CD4-positive, alpha-beta T cell treated with Interleukin-2 at 100 ng/mL for 4 hours (primary cell): Measurements from ENCODE around the gene MAP4.
"Not testable (repeated sequence)": the region's sequence is repeated elsewhere in the genome, so short reads cannot be mapped to it uniquely, and the experiment has no call there.

Experiments used
- DNase-seq: peaks from one replicate; pipeline ENCODE4 v3.0.0-alpha.2; 2020; ENCODE audit warnings: low spot score

MAP4 gene, protein sequence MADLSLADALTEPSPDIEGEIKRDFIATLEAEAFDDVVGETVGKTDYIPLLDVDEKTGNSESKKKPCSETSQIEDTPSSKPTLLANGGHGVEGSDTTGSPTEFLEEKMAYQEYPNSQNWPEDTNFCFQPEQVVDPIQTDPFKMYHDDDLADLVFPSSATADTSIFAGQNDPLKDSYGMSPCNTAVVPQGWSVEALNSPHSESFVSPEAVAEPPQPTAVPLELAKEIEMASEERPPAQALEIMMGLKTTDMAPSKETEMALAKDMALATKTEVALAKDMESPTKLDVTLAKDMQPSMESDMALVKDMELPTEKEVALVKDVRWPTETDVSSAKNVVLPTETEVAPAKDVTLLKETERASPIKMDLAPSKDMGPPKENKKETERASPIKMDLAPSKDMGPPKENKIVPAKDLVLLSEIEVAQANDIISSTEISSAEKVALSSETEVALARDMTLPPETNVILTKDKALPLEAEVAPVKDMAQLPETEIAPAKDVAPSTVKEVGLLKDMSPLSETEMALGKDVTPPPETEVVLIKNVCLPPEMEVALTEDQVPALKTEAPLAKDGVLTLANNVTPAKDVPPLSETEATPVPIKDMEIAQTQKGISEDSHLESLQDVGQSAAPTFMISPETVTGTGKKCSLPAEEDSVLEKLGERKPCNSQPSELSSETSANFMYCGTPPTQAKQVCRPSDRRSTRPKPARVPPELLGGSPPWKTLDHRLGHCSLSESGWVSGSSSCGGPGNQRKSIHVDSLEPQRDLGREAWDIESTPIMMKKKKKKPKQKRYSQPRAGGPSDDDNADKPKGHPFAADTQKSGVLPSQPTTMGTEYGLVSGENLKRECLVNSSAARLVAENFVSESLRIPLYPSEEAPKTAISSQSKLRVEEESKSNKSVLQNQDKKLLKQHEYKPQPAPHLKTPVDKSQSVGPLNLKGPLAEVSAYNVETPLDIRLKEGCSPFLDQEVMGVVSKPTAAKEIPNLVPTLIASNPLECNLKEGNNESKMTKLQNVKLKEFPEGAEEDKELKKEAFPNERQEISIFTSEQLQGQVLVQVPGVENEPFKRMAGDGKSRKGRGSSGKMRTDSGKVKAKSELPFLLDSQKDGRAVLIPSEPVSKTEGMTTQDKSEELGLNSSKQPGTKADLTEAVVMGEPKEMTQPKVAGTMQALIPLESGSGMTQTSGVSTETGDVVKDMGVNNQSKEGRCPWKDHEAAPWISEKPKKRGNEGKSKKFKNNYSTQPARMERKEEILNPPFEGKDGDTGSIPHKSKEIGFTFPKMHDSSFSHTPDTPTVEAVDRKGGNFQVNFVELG (N-terminal part only)

DNA sequence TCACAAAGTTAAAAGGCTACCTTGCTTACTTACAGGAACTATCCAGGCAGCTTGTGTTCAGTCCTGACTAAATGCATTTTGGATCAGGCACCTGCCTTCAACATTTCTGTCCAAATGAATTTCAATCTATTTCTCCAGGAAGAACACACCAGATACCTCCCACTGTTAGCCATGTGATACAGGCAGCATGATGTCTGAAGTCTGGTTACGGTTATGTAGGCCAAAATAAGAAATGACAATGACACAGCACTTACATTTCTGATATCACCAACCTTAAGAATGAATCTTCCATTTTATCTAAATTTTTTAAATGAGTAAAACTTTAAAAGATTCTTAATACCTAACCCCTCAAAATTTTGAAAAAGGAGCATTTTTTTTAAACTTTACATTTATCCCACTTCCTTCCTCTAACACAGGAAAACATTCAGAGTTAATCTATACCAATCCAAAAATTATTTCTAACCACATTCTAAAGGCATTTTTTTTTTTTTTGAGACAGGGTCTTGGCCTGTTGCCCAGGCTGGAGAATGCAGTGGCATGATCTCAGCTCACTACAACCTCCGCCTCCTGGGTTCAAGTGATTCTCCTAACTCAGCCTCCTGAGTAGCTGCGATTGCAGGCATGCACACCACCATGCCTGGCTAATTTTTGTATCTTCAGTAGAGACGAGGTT, at the start of gene MAP4:
MAP4 (minus strand) TSS at position 116 of the 673 bp plus-strand sequence. CDS start 17,556 bp downstream, outside the sequence.
- DNase-seq, result no peak

DNA sequence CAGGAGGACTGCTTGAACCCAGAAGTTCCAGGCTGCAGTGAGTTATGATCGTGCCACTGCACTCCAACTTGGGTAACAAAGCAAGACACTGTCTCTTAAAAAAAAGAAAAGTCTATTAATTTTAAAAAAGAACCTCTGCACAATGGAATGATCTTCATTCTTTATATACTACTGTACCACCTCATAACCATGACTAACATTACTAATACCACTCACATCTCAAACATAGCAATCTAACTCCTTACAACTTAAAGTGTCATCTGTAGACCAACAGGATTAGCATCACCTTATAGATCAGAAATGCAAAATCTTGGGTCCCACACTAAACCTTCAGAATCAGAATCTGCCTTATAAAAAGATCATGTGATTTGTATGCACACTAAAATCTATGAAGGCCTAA, 48.8 kb upstream of the MAP4 start:
- no peak for DNase-seq

DNA sequence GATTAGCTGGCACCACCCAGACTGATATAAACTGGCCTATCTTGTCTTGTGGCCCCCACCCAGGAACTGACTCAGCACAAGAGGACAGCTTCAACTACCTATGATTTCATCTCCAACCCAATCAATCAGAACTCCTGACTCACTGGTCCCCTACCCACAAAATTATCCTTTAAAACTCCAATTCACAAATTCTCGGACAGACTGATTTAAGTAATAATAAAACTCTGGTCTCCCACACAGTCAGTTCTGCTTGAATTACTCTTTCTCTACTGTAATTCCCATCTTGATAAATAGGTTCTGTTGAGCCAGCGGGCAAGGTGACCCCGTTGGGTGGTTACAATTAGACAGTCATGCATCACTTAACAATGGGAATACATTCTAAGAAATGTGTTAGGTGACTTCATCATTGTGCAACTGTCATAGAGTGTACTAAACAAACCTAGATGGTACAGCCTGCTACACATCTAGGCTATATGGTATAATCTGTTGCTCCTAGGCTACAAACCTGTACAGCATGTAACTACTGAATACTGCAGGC, 48.1 kb upstream of the MAP4 start:
- no peak for DNase-seq

DNA sequence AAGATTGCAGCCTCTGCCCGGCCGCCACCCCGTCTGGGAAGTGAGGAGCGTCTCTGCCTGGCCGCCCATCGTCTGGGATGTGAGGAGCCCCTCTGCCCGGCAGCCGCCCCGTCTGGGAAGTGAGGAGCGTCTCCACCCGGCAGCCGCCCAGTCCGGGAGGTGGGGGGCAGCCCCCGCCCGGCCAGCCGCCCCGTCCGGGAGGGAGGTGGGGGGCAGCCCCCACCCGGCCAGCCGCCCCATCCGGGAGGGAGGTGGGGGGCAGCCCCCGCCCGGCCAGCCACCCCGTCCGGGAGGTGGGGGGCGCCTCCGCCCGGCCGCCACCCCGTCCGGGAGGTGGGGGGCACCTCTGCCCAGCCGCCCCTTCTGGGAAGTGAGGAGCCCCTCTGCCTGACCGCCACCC, 45.4 kb upstream of the MAP4 start:
- DNase-seq, result not testable (repeated sequence)

DNA sequence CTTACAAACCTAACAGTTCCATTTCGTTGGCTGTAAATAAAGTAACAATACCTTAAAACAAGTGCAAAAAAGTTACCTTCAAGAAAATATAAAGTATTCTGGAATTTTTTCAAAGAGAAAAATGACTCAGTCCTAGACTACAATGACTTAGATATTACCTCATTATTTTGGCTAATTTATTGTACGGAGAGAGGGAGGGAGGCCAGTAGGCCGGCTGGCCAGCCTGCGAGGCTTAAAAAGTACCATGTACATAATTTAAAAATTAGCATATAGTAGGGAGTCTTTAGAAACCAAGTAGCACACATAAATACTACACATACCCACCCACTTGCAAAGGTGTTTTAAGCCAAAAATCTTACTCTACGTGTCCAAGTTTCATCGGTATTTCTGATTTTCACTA, 41.9 kb upstream of the MAP4 start:
- DNase-seq, result no peak

DNA sequence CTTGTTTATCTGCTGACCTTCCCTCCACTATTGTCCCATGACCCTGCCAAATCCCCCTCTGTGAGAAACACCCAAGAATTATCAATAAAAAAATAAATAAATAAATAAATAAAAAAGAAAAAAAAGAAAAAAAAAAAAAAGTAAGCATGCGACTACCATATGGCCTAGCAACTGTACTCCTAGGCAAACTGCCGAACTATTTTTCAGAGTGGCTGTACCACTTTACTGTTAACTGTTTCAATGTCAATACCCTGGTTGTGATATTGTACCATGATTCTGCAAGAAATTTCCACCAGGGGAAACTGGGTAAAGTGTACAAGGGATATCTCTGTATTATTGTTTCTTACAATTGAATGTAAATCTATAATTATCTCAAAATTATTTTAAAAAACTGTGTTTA, 41.3 kb upstream of the MAP4 start:
- DNase-seq, result no peak

DNA sequence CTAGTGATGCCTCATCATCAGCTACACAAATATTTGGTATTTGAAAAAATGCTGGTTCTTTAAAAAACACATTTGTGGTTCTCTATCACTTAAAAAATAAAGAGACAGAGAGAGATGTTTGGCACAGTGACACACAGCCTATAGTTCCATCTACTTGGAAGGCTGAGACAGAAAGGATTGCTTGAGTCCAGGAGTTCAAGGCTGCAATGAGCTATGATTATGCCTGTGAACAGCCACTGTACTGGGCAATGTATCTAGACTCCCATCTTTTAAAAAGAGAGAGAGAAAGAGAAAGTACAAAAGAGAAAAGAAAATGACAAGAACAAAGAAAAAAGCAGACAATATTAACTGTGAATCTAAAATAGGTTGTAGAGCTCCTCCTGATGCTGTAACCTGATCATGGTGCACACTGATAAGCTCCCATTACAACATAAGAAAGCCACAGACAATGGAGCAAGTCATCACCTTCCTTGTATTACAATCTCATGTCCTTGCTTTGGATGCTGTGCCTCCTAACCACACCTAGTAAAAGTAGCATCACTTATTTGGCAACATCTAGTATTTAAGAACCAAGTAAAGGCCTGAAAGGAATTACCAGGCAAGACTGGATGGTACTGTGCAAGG, 31.7 kb upstream of the MAP4 start:
- no peak for DNase-seq

DNA sequence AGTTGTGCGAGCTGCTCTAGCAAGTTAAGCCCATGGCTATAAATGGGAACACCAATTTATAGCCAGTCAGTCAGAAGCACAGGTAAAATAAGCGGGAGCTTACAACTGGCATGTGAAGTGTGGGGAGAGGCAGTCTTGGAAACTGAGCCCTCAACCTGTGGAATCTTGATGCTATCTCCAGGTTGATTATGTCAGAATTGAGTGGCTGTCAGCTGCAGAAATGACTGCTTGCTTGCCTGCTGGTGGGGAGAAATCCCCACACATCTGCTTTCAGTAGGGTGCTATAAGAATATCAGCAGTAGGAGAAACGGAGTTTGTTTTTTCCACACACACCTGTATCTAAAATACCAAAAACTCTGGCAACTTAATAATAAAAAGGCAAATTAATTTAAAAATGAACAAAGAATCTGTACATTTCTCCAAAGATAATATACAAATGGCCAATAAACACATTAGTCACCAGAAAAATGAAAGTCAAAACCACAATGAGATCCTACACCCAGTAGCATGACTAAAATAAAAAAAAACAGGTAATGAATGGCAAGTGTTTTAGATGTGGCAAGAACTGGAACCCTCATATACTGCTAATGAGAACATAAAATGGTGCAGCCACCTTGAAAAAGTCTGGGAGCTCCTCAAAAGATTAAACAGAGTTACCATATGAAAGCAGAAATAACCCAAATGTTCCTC, 26.0 kb upstream of the MAP4 start:
- peak; percentile 8 for DNase-seq

DNA sequence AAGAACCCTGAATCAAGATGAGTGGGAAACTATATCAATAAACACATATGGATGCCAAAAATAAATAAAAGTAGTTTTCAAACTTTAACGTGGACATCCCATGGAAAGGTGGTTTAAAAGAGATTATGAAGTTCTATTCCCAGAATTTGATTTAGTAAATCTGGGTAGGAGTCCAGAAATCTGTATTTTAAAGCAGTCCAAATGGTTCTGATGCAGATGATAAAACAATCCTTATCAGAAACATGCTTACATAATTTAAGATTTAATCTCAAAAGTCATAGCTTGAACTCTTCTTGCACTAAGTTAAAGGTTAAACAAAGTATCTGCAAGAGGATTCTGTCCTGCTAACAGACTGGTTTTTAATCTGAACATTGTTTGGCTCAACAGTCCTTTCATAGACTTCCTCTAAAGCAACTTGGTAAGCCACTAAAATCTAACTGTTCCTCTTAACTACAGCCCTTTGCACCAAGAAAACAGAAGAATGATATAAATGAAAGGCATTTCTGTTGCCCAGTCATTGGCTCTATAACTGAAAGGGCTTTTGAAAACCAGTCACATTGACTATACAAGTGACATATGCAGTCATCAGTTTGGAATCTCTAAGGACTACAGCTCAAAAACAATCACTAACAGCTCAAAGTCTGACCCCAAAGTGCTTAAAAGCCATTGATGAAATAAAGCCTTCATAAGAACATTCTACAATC, 23.4 kb upstream of the MAP4 start:
- DNase-seq, result no peak

DNA sequence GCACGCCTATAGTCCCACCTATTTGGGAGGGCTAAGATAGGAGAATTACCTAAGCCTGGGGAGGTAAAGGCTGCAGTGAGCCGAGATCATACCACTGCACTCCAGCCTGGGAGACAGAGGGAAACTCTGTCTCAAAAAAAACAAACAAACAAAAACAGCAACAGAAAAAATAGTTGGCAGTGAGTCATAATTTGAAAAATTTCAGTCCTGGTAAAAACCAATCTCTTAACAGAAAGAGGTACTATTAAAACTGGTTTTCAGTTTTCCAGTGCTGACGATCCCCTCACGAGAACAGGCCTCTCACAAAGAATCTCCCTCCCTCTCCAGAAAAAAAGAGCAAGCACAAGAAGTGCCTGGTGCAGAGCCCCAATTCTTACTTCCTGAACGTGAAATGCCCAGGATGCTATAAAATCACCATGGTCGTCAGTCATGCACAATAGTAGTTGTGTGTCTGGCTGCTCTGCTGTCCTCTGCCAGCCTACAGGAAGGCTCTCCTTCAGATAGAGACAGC, 22.8 kb upstream of the MAP4 start:
- no peak for DNase-seq

DNA sequence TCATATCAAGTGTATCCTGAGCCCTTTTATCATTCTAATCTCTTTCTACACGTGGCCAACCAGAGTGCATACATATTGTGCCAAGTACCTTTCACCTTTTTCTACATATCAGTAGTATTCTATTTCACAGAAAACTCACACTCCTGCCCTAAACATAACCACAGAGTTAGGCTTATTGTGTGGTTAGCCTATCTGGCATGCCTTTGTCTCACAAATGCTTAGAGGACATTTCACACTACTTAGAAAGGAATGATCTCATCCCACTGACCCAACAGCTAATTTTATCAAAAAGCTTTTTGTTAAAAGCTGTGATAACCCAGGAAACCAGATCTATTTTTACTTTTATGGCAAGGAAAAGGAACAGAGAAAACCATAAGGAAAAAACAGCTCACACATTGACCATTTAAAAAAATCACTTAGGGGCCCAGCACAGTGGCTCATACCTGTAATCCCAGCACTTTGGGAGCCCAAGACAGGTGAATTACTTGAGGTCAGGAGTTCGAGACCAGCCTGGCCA, 17.8 kb upstream of the MAP4 start:
- peak; percentile 13 for DNase-seq

DNA sequence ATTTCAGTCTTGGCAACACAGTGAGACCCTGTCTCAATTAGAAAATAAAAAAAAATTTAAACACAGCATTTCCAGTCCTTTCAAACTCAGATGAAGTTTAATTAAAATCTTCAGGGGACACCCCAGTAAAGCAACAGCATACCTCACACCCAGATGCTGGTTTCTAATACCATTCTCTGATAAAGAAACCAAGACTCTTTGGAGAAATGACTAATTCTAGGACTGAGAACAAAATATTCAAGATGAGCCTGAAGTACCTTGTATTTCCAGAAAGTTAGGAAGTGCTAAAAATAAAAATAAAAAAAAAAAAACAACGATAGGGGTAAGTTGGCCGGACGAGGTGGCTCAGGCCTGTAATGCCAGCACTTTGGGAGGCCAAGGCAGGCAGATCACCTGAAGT, 14.0 kb upstream of the MAP4 start:
- no peak for DNase-seq

DNA sequence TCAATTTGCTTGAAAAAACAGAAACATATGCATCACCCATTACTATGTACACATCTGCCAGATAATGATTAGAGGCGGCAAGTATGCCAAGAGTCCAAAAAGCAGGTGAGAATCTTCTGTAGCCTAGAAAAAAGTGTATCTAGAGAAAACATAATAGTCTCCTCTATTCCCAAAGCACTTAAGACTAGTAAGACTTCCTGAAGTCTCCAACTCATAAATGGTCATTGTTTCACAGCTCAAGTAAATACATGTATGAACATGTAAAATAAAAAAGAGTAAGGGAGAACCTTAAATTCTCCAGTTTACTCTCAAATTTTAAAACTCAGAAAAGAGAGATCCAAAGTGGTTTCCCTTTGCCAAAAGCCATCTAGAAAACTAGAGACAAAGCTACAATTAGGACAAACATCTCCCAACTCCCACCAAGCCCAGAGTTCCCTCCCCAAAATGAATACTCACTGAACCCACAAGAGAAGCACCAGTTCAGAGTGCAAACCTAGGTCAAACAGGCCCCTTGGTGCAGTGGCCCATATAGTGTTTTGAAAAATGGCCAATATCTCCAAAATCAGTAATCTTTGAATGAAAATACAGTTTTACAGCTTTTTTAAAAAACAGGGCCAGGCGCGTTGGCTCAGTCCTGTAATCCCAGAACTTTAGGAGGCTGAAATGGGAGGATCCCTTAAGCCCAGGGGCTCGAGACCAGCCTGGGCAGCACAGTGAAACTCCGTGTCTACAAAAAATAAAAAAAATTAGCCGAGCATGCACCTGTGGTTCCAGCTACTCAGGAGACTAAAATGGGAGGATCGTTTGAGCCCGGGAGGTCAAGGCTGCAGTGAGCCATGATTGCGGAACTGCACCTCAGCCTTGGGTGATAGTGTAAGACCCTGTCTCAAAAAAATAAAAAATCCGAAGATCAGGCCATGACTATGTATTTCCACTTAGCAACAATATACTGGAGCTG, 11.0 kb upstream of the MAP4 start:
- no peak for DNase-seq

DNA sequence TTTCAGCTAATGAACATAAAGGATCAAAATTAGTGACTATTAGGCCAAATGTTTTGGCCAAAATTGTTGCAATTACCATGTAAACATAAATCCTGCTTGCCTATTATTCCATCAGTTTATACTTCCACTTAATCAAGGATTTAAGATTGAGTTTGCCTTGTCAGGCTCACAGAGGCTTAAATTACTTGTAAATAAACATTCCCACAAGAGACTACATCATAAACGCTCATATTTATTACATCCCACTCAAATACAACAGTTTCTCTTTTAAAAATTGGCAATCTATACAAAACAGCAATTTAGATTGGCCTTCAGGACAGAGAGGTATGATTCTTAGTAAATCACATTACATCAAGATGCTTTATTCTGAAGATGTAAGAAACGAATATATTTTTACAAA, 9.9 kb upstream of the MAP4 start:
- DNase-seq, result no peak

DNA sequence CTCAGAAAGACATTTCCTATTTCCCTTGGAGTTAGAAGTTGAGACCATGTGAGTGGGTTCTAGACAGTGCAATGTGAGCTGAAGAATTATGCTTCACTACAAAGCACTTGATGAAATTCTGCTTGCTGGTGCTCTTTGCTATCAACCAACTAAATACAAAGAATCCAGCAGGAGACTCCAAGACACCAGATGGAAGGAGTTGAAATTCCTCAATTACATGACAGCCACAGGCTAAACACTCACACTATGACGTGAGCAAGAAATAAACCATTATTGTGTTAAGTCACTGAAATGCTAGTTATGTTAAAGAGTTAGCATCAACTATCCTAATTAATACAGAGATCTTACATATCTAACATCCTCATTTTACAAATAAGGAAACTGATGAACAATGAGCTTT, 8.2 kb upstream of the MAP4 start:
- DNase-seq, result no peak

DNA sequence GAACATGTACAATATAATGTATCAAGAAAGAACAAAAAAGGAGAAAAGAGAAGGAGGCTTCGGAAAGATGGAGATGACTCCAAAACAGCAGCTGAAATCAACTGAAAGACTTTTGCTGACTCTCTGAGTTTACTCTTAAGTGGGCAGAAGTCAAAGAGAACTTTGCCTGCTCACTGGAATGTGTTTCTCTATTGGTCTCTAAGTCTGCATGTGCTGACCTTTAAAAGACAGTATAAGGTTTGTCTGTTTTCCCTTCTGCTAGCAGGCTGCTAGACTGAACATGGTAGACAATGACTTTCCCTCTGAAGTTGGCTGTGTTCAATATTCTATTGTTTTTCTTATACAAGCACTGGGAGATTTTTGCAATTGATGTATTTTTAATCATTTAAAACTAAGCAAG, 7.2 kb upstream of the MAP4 start:
- DNase-seq, result no peak

DNA sequence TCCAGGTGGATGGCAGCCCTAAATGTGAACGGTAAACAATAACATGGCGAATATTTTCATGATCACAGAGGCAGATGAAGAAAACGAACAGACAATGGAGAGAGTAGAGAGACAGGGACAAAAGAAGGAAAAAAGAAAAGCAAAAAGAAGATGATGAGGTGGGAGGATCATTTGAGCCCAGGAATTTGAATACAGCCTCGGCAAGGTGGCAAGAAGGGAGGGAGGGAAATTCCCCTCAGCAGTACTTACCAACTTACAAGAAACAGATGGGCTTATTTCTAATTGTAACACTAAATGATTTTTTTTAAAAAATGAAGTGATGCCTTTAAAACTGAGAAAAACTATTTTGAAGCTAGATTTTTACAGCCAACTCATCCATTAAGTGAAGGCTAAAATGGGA, 6.0 kb upstream of the MAP4 start:
- no peak for DNase-seq

DNA sequence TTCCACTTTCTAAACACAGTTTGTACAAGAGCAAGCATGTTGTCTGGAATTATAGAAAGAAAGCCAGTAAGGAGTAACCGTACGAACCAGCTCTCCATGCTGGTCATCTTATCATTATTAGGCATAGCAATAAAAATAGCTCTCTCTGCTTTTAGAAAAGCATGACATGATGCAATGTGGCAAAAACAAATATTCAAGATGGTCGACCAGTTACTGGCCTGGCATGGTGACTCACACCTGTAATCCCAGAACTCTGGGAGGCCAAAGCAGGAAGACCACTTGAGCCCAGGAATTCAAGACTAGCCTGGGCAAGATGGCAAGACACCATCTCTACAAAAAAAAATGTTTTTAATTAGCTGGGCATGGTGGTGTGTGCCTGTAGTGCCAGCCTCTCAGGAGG, 2.6 kb upstream of the MAP4 start:
- DNase-seq, result no peak
